Stimulated activated CD4-positive, alpha-beta T cell treated with anti-CD3 and anti-CD28 coated beads, Interleukin-2, amount 100 ng/mL, for 4 hours (primary cell): ENCODE data around the gene PLEKHA6.

Source experiments
- DNase-seq: peaks from one replicate; pipeline ENCODE4 v3.0.0-alpha.2; 2020; ENCODE audit warnings: low read depth

PLEKHA6 gene, protein sequence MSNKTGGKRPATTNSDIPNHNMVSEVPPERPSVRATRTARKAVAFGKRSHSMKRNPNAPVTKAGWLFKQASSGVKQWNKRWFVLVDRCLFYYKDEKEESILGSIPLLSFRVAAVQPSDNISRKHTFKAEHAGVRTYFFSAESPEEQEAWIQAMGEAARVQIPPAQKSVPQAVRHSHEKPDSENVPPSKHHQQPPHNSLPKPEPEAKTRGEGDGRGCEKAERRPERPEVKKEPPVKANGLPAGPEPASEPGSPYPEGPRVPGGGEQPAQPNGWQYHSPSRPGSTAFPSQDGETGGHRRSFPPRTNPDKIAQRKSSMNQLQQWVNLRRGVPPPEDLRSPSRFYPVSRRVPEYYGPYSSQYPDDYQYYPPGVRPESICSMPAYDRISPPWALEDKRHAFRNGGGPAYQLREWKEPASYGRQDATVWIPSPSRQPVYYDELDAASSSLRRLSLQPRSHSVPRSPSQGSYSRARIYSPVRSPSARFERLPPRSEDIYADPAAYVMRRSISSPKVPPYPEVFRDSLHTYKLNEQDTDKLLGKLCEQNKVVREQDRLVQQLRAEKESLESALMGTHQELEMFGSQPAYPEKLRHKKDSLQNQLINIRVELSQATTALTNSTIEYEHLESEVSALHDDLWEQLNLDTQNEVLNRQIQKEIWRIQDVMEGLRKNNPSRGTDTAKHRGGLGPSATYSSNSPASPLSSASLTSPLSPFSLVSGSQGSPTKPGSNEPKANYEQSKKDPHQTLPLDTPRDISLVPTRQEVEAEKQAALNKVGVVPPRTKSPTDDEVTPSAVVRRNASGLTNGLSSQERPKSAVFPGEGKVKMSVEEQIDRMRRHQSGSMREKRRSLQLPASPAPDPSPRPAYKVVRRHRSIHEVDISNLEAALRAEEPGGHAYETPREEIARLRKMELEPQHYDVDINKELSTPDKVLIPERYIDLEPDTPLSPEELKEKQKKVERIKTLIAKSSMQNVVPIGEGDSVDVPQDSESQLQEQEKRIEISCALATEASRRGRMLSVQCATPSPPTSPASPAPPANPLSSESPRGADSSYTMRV

DNA sequence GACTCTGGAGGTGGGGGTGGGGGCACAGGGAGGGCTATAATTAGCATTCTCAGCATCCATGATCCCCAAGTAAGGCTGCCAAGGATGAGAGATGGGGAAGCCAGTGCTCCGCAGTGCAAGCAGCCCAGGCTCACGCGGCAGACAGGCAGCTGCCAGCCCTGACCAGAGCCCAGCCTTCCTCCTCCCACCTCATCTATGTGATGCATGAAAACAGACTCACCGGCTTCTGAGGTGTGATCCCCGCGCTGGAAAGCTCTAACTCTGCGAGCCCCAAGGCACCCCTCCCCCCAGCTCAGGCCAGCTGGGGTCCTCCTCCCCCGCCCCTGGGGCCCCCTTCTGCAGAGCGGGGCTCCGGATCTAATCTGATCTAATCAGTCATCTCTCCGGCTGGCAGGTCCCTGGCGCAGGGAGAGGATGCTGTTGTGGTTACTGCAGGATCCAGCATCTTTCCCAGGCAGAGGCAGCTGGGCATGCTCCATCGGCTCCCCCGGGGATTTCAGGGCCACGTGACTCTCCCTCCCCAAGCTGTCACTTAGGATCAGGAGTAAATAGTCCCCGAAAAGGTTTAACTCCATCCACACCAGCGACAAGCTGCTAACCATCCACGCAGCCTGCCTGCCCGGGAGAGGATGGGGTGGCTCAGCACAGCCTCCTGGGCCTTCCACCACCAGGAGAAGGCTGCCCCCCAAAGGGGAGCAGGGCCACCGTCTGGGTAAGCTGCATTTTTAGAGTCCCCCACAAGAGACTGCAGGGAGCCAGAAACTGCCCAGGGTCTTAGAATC lies at the start of gene PLEKHA6:
TSS of gene PLEKHA6 (minus strand) at position 456 of the 782 bp plus-strand sequence. CDS start 86,202 bp downstream, outside the sequence.
- no peak for DNase-seq

DNA sequence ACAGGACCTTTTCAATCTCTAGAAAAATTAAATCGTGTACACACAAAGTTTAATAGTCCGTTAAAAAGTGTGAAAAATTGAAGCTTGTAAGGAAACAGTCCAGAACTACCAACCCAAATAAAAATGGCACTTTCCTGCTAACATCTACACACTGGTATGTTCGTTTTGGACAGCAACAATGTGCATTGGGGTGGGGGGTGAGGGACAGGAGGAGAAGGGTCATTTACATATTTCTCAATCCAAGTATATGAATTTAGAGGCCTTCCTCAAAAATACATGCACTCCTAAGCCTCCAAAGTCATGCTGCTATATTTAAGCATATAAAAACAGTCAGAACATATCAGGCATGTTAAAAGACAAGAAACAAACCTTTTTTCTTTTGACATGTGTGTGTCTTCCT lies 49.4 kb upstream of the PLEKHA6 start:
- no peak for DNase-seq

DNA sequence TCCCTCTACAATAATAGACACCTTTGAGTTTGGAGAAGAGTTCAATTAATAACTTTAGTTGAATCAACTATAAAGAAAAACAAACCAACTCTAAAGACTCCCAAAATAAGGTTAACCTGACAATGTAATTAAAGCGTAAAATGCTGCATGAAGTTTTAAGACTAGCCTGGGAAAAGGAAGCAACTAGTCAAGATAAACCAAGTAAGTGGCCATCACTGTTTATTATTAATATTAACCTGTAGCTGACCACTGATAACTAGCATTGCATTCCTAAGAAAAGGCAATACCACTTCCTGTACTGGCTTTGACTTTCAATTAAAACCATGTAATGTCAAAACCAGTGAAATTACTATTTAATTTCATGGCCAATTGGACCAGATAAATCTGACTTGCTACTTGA lies 48.9 kb upstream of the PLEKHA6 start:
- DNase-seq, result no peak

DNA sequence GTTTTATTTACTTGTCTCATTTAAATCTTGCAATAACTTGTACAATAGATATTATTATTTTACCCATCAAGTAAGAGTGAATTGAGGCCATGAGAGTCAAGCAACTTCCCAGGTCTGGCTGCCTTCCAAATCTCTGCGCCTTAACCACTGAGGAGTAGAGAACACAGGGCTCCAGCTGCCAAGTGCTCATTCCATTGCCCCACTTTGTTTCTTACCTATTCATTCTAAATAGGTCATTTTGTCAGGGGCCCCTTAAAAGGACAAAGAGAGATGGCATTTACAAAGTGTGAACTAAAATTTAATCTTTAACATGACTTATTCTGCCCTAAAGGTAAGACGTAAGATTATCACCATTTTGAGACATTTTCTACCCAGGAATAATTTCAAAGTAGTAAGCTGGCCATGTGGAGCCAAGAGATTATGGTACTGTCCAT lies 48.4 kb upstream of the PLEKHA6 start:
- no peak for DNase-seq

DNA sequence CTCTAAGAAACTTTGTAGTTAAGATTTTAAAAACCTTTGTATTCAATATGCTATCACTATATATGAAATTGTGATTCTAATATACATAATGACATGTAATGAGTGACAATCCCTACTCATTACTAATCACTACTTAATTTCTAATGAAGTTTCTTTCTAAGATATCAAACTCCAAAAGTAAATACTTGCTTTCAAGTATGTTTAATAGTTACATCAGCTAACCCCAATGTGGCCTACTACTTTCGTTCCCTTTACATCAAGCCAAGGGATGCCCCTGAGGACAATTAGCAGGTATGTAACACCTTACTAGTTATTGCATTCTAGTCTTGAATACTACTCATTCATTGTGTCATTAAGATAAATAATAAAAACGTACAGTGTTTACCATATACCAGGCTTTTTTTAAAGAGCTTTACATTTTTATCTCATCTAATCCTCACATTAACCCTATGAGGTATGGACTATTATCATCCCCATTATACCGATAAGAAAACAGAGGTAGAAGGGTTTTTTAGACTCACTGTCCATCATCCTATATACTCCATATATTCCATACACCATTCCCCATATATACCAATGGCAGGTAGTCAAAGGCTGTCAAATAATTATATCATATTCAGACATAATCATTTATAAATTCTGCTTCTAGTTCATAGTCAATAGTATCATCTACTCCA lies 47.7 kb upstream of the PLEKHA6 start:
- DNase-seq, result no peak

DNA sequence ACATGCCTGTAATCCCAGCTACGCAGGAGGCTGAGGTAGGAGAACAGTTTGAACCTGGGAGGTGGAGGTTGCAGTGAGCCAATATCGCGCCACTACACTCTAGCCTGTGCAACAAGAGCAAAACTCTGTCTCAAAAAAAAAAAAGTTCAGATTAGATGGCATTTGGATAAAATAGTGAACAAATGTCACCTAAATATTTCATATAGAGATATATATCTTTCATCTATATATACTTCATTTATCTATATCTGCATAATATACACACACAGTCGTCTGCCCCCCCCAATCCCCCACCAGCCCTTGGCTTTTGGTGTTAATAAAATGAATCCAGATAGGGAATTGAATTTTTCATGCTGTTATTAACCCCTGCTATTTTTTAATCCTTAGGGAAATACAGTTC lies 46.9 kb upstream of the PLEKHA6 start:
- DNase-seq, result no peak

DNA sequence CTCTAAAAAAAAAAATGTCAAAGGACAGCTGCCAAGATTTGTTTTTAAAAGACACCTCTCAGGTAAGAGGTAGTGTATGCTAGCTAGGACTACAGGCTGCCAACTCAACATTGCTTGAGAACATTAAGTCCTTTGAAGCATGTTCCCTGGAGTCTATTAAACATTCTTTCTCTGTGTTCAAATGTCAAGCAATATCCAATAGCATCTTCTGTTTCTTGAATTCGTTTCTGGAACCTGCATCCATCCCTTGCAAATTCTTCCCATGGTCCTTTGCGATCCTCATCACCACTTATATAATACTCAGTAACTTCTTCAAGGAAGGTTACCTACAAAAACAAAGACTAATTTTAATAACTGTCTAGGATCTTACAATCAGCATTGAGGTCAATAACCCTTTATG lies 46.3 kb upstream of the PLEKHA6 start:
- DNase-seq, result no peak

DNA sequence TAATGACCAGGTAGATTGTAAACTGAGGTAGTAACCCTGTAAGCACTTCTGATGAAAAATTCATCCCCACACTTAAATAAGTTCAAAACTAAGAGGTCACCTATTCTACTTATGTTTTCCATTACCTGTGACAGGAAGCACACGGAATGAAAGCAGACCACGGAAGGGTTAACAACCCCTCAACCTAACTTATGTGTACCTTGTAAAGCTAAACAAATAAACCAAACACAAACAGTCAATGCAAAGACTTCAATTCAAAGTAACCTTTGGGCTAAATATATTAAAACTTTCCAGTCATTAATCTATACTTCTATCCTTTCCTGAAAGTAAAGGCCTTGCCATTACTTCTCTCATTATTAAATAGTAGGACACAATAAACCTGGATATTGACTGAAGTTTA lies 44.9 kb upstream of the PLEKHA6 start:
- DNase-seq, result no peak

DNA sequence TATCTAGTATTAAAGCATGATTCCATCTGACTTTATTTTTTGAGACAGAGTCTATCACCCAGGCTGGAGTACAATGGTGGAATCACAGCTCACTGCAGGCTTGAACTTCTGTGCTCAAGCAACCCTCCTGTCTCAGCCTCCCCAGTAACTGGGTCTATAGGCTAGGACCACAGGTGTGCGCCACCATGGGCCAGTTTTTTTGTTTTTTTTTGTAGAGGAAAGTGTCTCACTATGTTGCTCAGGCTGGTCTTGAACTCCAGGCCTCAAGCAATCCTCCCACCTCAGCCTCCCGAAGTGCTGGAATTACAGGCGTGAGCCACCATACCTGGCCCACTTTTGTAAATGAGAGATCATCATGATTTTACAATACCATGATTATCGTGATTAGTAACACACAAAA lies 42.7 kb upstream of the PLEKHA6 start:
- DNase-seq, result no peak

DNA sequence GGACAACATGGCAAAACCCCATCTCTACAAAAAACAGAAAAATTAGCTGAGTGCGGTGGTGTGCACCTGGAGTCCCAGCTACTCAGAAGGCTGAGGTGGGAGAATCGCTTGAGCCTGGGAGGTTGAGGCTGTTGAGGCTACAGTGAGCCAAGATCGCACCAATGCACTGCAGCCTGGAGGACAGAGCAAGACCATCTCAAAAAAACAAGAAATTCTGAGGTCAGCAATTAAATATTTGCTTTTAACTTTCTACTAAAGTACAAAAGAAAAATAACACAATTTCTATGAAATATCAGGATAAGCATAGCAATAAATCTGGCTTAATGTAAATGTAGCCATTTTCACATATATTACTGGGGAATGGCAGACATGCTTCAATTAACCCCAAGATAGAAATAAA lies 42.0 kb upstream of the PLEKHA6 start:
- DNase-seq, result no peak

DNA sequence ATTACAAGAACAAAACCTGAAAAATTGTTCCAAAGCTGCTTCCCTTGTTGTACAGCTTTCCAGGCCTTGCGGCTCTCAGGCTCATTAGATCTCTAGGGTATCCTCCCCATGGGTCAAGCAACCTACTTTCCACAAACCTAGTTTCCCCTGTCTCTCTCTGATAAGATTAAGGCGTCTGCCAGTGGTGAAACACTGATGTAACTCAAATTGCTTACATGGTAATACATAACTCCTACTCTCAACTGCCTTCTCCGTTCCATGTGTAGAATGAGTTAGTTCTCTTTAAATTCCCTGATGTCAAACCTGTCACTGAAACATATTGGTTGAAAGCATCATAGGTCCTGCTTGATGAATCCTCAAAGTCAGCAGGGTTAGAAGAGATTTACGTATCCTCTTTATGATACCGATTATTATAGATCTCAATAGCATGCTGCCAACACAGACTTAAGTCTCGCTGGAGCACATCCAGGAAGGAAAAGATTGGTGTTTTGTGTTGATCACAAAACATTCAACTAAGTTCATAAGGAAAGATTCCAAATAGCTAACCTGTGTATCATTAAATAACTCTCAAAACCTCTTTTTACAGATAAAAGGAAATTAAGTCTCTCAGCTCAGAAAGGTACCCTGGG lies 41.3 kb upstream of the PLEKHA6 start:
- no peak for DNase-seq

DNA sequence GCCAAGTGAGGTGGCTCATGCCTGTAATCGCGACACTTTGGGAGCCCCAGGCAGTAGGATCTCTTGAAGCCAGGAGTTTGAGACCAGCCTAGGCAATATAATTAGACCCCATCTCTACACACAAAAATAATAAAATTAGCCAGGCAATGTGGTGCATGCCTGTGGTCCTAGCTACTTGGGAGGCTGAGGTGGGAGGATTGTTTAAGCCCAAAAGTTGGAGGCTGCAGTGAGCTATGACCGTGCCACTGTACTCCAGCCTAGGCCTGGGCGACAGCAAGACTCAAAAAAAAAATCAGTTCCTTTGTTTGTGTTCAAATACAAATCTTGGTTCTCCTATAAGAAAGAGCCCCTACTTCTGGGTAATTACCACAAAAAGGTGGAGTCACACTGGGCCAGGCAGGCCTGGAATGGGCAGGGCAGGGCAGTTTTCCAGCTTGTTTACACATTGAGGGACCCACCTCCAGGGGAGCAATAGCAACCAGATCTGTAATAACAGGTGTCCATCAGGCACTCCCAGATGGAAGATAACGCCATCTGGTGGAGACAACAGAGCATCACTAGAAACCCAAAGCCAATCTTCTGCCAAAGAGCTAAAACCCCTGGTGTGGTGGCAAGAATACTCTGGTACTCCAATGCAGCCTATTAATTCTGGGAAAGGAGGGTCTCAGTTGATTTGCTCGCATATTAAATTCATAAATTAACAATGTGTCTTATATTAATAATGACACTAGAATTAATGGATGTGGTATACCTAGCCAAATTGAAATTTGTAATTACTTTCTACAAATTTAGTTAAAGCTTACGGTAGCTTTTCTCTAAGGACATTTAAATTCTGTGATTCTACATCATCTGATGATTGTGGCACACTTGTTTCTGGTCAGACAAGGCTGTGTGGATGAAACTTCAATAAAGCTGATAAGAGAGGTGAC lies 38.7 kb upstream of the PLEKHA6 start:
- DNase-seq, result peak; percentile 38

DNA sequence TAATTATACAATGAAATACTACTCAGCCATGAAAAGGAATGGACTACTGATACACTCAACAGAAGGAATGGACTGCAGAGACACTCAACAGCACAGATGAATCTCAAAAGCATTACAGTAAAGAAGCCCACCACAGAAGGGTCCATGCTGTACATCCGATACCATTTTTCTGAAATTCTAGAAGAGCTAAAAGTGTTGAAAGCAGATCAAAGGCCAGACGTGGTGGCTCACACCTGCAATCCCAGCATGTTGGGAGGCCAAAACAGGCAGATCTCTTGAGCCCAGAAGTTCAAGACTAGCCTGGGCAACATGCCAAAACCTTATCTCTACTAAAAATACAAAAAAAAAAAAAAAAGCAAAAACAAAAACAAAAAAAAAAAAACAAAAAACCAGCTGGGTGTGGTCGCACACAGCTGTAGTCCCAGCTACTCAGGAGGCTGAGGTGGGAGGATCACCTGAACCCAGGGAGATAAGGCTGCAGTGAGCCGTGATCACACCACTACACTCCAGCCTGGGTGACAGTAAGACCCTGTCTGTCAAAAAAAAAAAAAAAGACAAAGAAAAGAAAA lies 36.4 kb upstream of the PLEKHA6 start:
- no peak for DNase-seq

DNA sequence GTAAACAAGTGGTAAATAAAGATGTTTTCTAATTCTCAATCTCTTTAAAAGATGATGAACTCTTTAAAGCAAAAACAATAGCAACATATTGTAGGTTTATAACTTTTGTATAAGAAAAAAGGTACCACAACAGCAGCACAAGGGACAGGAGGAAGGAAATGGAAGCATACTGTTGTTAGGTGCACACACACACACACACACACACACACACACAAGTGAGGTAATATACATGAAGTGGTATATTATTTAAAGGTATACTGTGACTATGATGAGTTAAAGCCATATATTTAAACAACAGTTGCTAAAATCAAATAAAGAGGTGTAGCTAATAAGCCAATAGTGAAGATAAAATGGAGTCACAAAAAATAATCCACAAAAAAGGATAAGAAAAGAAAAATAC lies 31.9 kb upstream of the PLEKHA6 start:
- DNase-seq, result no peak

DNA sequence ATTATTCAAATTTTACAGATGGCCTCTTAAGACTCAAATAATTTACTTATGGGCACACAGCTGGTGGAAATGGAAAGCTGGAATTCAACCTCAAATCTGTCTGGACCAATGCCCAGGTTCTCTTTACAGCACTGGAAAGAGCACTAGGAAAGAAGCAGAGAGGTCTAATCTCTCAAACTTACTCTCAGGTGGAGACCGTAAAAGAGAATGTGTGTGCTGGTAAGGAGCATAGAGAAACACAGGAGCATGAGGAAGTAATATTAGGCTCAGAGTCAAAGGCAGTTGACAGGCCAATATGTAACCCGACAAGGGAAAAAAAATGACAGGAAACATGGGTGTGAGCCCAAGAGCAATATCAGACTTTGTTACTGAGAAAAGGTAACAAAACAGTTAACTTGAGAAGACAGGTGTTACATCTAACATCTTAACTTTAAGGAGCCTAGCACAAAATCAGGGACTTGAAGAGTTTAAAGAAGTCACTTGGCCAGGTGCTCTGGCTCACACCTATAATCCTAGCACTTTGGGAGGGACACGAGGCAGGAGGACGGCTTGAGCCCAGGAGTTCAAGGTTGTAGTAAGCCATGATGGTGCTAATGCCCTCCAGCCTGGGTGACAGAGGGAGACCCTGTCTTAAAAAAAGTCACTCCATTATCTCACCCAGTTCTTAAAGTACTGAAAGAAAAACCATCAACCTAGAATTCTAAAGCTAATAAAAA lies 31.2 kb upstream of the PLEKHA6 start:
- DNase-seq, result no peak

DNA sequence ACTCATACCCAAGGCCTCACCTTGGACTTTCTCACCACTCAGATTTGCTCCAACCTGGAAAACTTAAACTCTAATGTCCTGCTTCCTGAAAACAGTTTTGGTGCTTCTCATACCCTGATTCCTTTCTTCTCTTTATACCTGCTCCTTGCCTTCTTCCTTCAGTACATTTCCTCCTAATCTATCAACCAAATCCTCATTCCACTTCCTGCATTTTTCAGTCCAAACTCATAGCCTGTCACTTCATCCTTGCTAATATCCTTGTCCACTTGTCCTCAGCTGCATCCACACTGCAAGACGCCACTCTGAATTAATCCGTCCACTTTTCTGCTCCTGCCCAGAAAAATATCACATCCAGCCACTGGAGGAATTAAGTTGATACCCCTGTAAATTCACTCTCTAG lies 26.0 kb upstream of the PLEKHA6 start:
- no peak for DNase-seq

DNA sequence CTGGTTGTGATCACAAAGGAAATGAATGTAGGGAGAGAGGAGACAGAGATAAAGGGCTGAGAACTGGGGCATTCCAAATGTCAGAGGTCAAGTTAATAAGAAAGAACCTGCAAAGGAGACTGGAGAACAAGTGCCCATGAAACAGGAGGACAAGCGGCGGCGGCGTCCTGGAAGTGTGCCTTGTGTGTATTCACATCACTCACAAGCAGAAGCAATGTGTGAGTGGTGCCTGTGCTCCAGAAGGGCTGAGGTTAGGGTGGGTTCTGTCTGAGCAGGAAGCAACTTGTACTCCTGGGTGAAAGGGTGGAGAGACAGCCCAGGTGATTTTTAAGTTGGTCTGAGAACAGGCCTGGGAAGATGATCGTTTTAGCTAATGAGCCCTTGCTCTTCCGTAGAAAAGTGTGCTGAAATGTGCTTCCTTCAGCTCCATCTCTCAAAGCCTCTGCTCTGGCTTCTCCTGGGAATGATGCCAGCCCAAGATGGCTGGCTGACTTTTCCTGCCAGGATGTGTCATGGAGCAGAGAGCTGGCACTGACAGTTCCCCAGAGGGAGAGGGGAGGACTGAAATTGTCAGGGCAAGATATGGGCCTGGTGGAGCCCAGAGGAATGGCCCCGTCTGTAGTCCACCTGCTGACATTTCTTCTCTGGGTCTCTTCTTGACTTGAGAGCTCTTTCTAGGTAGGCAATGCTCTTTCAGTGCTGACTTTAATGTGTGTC lies 25.1 kb upstream of the PLEKHA6 start:
- no peak for DNase-seq
